Fibroblast of the conjunctiva (primary cell): ENCODE data around the gene SLC5A2.

ENCODE experiments used
- DNase-seq: peaks from one replicate; pipeline ENCODE4 v3.0.0-alpha.2; 2010; ENCODE audit warnings: low read depth

SLC5A2 gene

GRCh38 chr16:31459687-31460581 lies 23.0 kb upstream of the SLC5A2 start:
- peak; percentile 100 for DNase-seq

GRCh38 chr16:31460582-31461002 lies 22.3 kb upstream of the SLC5A2 start:
- peak; percentile 67 for DNase-seq

- DNase-seq = no peak
Observed at GRCh38 chr16:31461201-31461920, 21.6 kb upstream of the SLC5A2 start.

GRCh38 chr16:31461921-31462804 lies 20.8 kb upstream of the SLC5A2 start:
- DNase-seq = no peak

- DNase-seq = no peak
Observed at GRCh38 chr16:31464348-31464769, 18.6 kb upstream of the SLC5A2 start.

GRCh38 chr16:31464781-31465260 lies 18.1 kb upstream of the SLC5A2 start:
- DNase-seq = no peak

- DNase-seq = no peak
Observed at GRCh38 chr16:31465788-31466370, 17.0 kb upstream of the SLC5A2 start.

- DNase-seq = no peak
Observed at GRCh38 chr16:31466381-31466841, 16.5 kb upstream of the SLC5A2 start.

GRCh38 chr16:31467151-31467773 lies 15.7 kb upstream of the SLC5A2 start:
- DNase-seq = no peak

- DNase-seq = no peak
Observed at GRCh38 chr16:31467858-31468257, 15.1 kb upstream of the SLC5A2 start.

- DNase-seq = no peak
Observed at GRCh38 chr16:31470615-31471014, 12.3 kb upstream of the SLC5A2 start.

- no peak for DNase-seq
Observed at GRCh38 chr16:31471241-31471874, 11.6 kb upstream of the SLC5A2 start.

- peak; percentile 59 for DNase-seq
Observed at GRCh38 chr16:31471875-31472708, 10.8 kb upstream of the SLC5A2 start, which contains the start of gene TGFB1I1. TSS of gene TGFB1I1 (plus strand) at chr16:31472152. CDS start at chr16:31472189, 37 bp downstream.

- DNase-seq = peak; percentile 90
Observed at GRCh38 chr16:31472709-31473203, 10.2 kb upstream of the SLC5A2 start.

- no peak for DNase-seq
Observed at GRCh38 chr16:31473264-31473984, 9.5 kb upstream of the SLC5A2 start.

GRCh38 chr16:31474173-31474714 lies 8.7 kb upstream of the SLC5A2 start:
- DNase-seq = no peak

- DNase-seq = no peak
Observed at GRCh38 chr16:31474773-31475738, 7.9 kb upstream of the SLC5A2 start.
